ENCODE results near the gene CA14.
A peak's percentile ranks its signal among the peaks of the same experiment; 100 is the strongest.
"Not testable (repeated sequence)": the region's sequence is repeated elsewhere in the genome, so short reads cannot be mapped to it uniquely, and the experiment has no call there.

The CA14 gene

DNA sequence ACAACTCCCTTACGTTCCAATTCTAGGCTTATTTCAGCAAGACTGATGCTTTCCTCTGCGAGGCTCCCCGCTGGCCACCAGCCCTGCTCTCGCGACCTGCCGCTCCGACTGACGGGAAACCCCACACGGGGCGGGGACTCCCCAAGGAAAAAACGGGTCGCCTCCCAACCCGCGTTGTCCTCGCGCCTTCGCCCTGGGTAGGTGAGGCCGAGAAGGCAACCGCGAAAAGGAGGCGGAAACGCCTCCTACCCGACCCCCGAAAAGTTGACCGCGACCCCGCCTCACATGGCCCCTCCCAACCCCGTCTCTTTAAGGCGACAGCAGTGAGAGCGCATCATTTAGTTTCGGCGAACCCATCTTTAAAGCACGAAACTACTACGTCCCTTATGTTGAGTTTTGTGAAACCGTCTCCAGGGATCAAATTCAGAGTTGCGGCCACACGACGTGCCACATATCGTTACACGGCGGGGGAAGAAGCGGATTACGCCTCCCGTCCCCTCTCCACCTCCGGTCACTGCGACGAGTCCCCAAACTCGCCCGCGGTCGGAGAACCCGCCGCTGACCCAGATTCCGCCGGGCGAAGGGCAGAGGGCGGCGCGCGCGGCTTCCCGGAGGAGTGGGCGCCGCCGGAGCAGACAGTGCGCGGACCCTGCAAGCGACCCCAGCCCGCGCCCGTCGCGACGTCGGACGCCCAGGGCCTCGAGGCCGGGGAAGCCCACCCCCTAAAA lies 22.8 kb upstream of the CA14 start:
- H3K4me3 ChIP-seq (replicated peaks; ENCODE audit: low read depth, low read length): peak overlapping the region; percentile 92
- no peak for TF ChIP-seq CTCF (IDR thresholded peaks at IDR 0.05; ENCODE audit: insufficient read depth, low read length, poor library complexity, severe bottlenecking)
- peak; percentile 93 for DNase-seq (ENCODE audit: extremely low read depth, insufficient read length)
- no peaks in the 10 kb centered on the region; the same call in 1 of the 2 replicates for H3K36me3 ChIP-seq (ENCODE audit: control insufficient read depth, insufficient read depth, low read length)
- no peaks in the 10 kb centered on the region for H3K27me3 ChIP-seq (replicated peaks; ENCODE audit: control insufficient read depth, insufficient read depth, low read length)

DNA sequence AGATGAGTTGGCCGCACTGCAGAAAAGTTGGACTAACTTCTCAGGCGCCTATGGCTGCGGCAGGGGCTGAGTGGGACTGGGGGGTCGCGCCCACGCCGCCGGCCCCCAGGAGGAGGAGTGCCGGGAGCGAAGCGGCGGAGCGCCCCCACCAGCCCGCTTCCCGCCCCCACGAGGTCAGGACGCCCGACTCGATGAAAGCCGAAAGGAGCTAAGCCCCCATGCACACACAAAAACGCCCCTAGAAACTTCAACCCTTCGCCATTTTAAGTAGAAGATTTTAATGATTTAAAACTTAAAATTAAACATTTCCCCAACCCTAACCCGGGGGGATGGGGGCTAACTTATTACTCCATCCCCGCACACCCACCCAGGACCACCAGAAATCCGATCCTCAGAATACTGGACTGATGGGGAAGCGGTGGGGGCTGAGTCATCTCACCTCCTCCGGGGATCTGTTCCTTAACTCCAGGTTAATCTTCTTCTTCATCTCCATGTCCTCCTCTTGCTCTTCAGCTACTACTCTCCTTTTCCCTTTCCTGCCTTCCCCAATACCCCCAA lies 22.2 kb upstream of the CA14 start:
- Histone ChIP-seq H3K4me3 (replicated peaks; ENCODE audit: low read depth, low read length) (peak overlapping the region; percentile 92), H3K27me3 (replicated peaks; ENCODE audit: control insufficient read depth, insufficient read depth, low read length) (no peaks in the 10 kb centered on the region), H3K36me3 (ENCODE audit: control insufficient read depth, insufficient read depth, low read length) (no peaks in the 10 kb centered on the region; the same call in 1 of the 2 replicates)
- no peak for DNase-seq (ENCODE audit: extremely low read depth, insufficient read length)
- TF ChIP-seq CTCF (IDR thresholded peaks at IDR 0.05; ENCODE audit: insufficient read depth, low read length, poor library complexity, severe bottlenecking): peak; percentile 20

GRCh38 chr1:150235852-150236613 lies 21.5 kb upstream of the CA14 start, which contains the start of gene ANP32E:
TSS of gene ANP32E (minus strand) at chr1:150236112. CDS start at chr1:150235786, 326 bp downstream.
- H3K4me3 ChIP-seq (replicated peaks; ENCODE audit: low read depth, low read length): peak within 1 kb of the TSS; percentile 92
- H3K36me3 ChIP-seq (ENCODE audit: control insufficient read depth, insufficient read depth, low read length): no peaks in the 10 kb centered on the region; the same call in 1 of the 2 replicates
- no peak for TF ChIP-seq CTCF (IDR thresholded peaks at IDR 0.05; ENCODE audit: insufficient read depth, low read length, poor library complexity, severe bottlenecking)
- H3K27me3 ChIP-seq (replicated peaks; ENCODE audit: control insufficient read depth, insufficient read depth, low read length): no peaks in the 10 kb centered on the region
- DNase-seq (ENCODE audit: extremely low read depth, insufficient read length): peak; percentile 93

- H3K27me3 ChIP-seq (replicated peaks; ENCODE audit: control insufficient read depth, insufficient read depth, low read length): no peaks in the 10 kb centered on the region
- no peak for DNase-seq (ENCODE audit: extremely low read depth, insufficient read length)
- H3K36me3 ChIP-seq (ENCODE audit: control insufficient read depth, insufficient read depth, low read length): no peaks in the 10 kb centered on the region
- no peak for TF ChIP-seq CTCF (IDR thresholded peaks at IDR 0.05; ENCODE audit: insufficient read depth, low read length, poor library complexity, severe bottlenecking)
- H3K4me3 ChIP-seq (replicated peaks; ENCODE audit: low read depth, low read length): peak overlapping the region; percentile 92
Observed at GRCh38 chr1:150236614-150237100, 20.9 kb upstream of the CA14 start.

DNA sequence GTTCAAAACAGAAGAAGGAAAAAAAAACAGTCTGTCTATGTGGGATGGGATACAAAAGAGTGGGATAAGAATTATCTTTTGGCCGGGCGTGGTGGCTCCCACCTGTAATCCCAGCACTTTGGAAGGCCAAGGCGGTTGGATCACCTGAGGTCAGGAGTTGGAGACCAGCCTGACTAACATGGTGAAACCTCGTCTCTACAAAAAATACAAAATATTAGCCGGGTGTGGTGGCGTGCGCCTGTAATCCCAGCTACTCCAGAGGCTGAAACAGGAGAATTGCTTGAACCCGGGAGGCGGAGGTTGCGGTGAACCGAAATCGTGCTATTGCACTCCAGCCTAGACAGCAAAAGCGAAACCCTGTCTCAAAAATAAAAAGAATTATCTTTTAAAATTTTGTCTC lies 20.4 kb upstream of the CA14 start:
- H3K4me3 ChIP-seq (replicated peaks; ENCODE audit: low read depth, low read length); H3K36me3 ChIP-seq (ENCODE audit: control insufficient read depth, insufficient read depth, low read length); DNase-seq (ENCODE audit: extremely low read depth, insufficient read length); H3K27me3 ChIP-seq (replicated peaks; ENCODE audit: control insufficient read depth, insufficient read depth, low read length): not testable (repeated sequence)

DNA sequence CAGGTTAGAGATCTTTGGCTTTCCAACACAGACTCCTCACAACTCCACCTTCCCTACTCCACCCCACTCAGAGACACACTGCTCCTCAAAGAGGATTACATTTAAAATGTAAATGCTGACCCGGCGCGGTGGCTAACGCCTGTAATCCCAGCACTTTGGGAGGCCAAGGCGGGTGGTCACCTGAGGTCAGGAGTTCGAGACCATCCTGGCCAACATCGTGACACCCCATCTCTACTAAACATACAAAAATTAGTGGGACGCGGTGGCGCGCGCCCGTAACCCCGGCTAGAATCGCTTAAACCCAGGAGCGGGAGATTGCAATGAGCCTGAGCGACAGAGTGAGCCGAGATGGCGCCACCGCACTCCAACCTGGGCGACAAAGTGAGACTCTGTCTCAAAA lies 19.8 kb upstream of the CA14 start:
- no peak for DNase-seq (ENCODE audit: extremely low read depth, insufficient read length)
- no peaks in the 10 kb centered on the region for H3K36me3 ChIP-seq (ENCODE audit: control insufficient read depth, insufficient read depth, low read length)
- no peaks in the 10 kb centered on the region for H3K27me3 ChIP-seq (replicated peaks; ENCODE audit: control insufficient read depth, insufficient read depth, low read length)
- H3K4me3 ChIP-seq (replicated peaks; ENCODE audit: low read depth, low read length): no peak overlapping the region
- no peak for TF ChIP-seq CTCF (IDR thresholded peaks at IDR 0.05; ENCODE audit: insufficient read depth, low read length, poor library complexity, severe bottlenecking)
